ENCODE measurements around the gene DRAXIN.

GRCh38 chr1:11751087-11751486 is 59.6 kb downstream of the DRAXIN start:
- TF ChIP-seq, protein P1, sequence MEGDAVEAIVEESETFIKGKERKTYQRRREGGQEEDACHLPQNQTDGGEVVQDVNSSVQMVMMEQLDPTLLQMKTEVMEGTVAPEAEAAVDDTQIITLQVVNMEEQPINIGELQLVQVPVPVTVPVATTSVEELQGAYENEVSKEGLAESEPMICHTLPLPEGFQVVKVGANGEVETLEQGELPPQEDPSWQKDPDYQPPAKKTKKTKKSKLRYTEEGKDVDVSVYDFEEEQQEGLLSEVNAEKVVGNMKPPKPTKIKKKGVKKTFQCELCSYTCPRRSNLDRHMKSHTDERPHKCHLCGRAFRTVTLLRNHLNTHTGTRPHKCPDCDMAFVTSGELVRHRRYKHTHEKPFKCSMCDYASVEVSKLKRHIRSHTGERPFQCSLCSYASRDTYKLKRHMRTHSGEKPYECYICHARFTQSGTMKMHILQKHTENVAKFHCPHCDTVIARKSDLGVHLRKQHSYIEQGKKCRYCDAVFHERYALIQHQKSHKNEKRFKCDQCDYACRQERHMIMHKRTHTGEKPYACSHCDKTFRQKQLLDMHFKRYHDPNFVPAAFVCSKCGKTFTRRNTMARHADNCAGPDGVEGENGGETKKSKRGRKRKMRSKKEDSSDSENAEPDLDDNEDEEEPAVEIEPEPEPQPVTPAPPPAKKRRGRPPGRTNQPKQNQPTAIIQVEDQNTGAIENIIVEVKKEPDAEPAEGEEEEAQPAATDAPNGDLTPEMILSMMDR (IDR thresholded peaks at IDR 0.05) = no peak
- no peak for TF ChIP-seq EP300 (IDR thresholded peaks at IDR 0.05)
